ENCODE results near the gene TYROBP. TPM values are rescaled to one million over a fixed set of nuclear protein-coding genes. Genes with fewer than 3 reads are reported as not detected.

The TYROBP gene
- total and polyA plus RNA-seq, 2 donors (not counting 1 experiment from before 2014, with no cell fraction given), result not detected

DNA sequence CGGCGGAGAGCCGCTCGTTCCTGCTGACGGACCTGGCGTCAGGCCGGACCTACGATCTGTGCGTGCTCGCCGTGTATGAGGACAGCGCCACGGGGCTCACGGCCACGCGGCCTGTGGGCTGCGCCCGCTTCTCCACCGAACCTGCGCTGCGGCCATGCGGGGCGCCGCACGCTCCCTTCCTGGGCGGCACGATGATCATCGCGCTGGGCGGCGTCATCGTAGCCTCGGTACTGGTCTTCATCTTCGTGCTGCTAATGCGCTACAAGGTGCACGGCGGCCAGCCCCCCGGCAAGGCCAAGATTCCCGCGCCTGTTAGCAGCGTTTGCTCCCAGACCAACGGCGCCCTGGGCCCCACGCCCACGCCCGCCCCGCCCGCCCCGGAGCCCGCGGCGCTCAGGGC, 36.5 kb upstream of the TYROBP start:
- H3K27ac ChIP-seq (ENCODE audit: insufficient read depth, low read length), result no peak overlapping the region
- no peak for DNase-seq (ENCODE audit: low read depth in 2 of 2)
- H4K20me1 ChIP-seq (ENCODE audit: control insufficient read depth, extremely low read depth, insufficient read depth, low read length), result no peaks in the 10 kb centered on the region
- H3K4me1 ChIP-seq (ENCODE audit: control insufficient read depth, extremely low read depth, insufficient read depth, low read length), result no peaks in the 10 kb centered on the region
- H2AFZ ChIP-seq (ENCODE audit: low read length), result no peak overlapping the region
- peaks cover 4% of the 10 kb centered on the region for H3K36me3 ChIP-seq (ENCODE audit: control insufficient read depth, insufficient read depth, low read length)
- TF ChIP-seq, protein P1, sequence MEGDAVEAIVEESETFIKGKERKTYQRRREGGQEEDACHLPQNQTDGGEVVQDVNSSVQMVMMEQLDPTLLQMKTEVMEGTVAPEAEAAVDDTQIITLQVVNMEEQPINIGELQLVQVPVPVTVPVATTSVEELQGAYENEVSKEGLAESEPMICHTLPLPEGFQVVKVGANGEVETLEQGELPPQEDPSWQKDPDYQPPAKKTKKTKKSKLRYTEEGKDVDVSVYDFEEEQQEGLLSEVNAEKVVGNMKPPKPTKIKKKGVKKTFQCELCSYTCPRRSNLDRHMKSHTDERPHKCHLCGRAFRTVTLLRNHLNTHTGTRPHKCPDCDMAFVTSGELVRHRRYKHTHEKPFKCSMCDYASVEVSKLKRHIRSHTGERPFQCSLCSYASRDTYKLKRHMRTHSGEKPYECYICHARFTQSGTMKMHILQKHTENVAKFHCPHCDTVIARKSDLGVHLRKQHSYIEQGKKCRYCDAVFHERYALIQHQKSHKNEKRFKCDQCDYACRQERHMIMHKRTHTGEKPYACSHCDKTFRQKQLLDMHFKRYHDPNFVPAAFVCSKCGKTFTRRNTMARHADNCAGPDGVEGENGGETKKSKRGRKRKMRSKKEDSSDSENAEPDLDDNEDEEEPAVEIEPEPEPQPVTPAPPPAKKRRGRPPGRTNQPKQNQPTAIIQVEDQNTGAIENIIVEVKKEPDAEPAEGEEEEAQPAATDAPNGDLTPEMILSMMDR (conservative IDR thresholded peaks at IDR 0.05 in 1 of 2, IDR thresholded peaks at IDR 0.05 in 1 of 2; ENCODE audit: low read depth in 1 of 2, low read length in 2 of 2), result no peak
- TF ChIP-seq EZH2 (IDR thresholded peaks at IDR 0.05; ENCODE audit: low read length, missing control alignments), result no peak
- no peaks in the 10 kb centered on the region for H3K27me3 ChIP-seq (ENCODE audit: control insufficient read depth, insufficient read depth, low read length)
- no peak overlapping the region for H3K4me3 ChIP-seq (replicated peaks in 1 of 4; ENCODE audit: control extremely low read depth in 1 of 4, insufficient read depth in 1 of 4, low read depth in 3 of 4, low read length in 4 of 4)
- H3K4me2 ChIP-seq (ENCODE audit: extremely low read depth, insufficient read depth, low read length), result no peak overlapping the region
- H3K9me3 ChIP-seq (ENCODE audit: control insufficient read depth, insufficient read depth, low read depth, low read length), result no peaks in the 10 kb centered on the region
- H3K79me2 ChIP-seq (ENCODE audit: control insufficient read depth, insufficient read depth, low read length), result no peaks in the 10 kb centered on the region
- H3K9ac ChIP-seq (ENCODE audit: insufficient read depth, low read length), result no peak overlapping the region

DNA sequence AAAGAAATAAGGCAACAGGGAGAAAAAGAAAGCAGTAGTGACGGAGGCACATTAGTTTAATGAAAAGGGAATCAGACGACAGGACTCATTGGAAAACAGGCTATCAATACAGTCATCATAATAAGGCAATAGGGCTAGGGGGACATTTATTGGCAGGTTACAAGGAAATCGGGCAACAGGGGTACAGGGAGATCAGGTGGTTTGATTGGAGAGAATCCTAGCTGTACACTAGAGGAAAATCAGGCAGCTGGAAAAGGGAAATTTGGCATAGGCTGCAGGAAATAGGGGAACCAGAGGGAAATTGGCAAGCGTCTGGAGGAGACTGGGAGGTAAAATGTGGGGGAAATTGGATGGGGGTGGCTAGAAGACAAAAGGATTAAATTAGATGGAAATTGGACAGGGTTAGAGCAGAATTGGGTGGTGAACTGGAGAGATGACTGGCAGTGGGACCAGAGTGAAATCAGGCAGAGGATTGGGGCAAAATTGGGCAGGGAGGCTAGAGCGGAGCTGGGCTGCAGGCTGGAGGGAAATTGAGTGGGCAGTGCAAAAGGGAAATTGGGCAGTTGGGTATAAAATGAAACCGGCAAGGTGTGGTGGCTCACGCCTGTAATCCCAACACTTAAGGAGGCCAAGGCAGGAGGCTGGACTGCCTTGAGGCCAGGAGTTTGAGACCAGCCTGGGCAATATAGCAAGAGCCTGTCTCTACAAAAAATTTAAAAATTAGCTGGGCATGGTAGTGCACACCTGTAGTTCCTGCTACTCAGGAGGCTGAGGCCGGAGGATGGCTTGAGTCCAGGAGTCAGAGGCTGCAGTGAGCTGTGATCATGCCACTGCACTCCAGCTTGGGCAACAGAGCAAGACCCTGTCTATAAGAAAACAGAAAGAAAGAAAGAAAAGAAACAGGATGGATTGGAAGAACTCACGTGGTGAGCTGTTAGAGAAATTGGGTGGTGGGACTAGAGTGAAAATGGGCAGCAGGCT, 35.5 kb upstream of the TYROBP start:
- Histone ChIP-seq H3K79me2 (ENCODE audit: control insufficient read depth, insufficient read depth, low read length) (no peaks in the 10 kb centered on the region), H3K9ac (ENCODE audit: insufficient read depth, low read length) (no peak overlapping the region), H3K4me1 (ENCODE audit: control insufficient read depth, extremely low read depth, insufficient read depth, low read length) (no peaks in the 10 kb centered on the region), H3K27ac (ENCODE audit: insufficient read depth, low read length) (no peak overlapping the region), H4K20me1 (ENCODE audit: control insufficient read depth, extremely low read depth, insufficient read depth, low read length) (no peaks in the 10 kb centered on the region), H3K4me3 (replicated peaks in 1 of 4; ENCODE audit: control extremely low read depth in 1 of 4, insufficient read depth in 1 of 4, low read depth in 3 of 4, low read length in 4 of 4) (no peak overlapping the region), H2AFZ (ENCODE audit: low read length) (no peak overlapping the region), H3K9me3 (ENCODE audit: control insufficient read depth, insufficient read depth, low read depth, low read length) (no peaks in the 10 kb centered on the region), H3K36me3 (ENCODE audit: control insufficient read depth, insufficient read depth, low read length) (peaks cover 4% of the 10 kb centered on the region), H3K4me2 (ENCODE audit: extremely low read depth, insufficient read depth, low read length) (no peak overlapping the region), H3K27me3 (ENCODE audit: control insufficient read depth, insufficient read depth, low read length) (no peaks in the 10 kb centered on the region)
- TF ChIP-seq, protein P1 (conservative IDR thresholded peaks at IDR 0.05 in 1 of 2, IDR thresholded peaks at IDR 0.05 in 1 of 2; ENCODE audit: low read depth in 1 of 2, low read length in 2 of 2), result no peak
- no peak for TF ChIP-seq EZH2 (IDR thresholded peaks at IDR 0.05; ENCODE audit: low read length, missing control alignments)
- DNase-seq (ENCODE audit: low read depth in 2 of 2), result no peak

DNA sequence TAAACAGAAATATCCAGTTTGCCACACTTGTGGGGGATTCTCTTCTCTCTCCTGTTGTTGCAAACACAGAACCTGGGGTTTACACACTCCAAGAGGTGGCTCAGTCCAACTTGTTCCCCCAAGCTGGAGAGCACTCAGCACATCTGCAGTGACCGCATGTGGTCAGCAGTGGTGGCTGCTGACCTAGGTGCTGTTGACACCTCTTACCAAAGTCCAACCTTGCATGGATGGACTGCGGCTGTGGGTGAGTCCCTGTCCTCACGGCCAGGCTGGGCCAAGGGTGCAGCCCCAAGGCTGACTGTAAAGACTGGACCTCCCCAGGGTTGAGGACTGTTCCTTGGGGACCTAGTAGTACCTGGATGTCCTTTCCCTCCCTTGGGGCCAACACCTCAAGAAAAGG, 34.1 kb upstream of the TYROBP start:
- TF ChIP-seq, protein P1 (conservative IDR thresholded peaks at IDR 0.05 in 1 of 2, IDR thresholded peaks at IDR 0.05 in 1 of 2; ENCODE audit: low read depth in 1 of 2, low read length in 2 of 2), result no peak
- TF ChIP-seq EZH2 (IDR thresholded peaks at IDR 0.05; ENCODE audit: low read length, missing control alignments), result no peak
- no peak for DNase-seq (ENCODE audit: low read depth in 2 of 2)
- H3K27me3 ChIP-seq (ENCODE audit: control insufficient read depth, insufficient read depth, low read length), result no peaks in the 10 kb centered on the region
- H4K20me1 ChIP-seq (ENCODE audit: control insufficient read depth, extremely low read depth, insufficient read depth, low read length), result no peaks in the 10 kb centered on the region
- no peaks in the 10 kb centered on the region for H3K79me2 ChIP-seq (ENCODE audit: control insufficient read depth, insufficient read depth, low read length)
- H3K4me3 ChIP-seq (replicated peaks in 1 of 4; ENCODE audit: control extremely low read depth in 1 of 4, insufficient read depth in 1 of 4, low read depth in 3 of 4, low read length in 4 of 4), result no peak overlapping the region
- H3K27ac ChIP-seq (ENCODE audit: insufficient read depth, low read length), result no peak overlapping the region
- H3K4me2 ChIP-seq (ENCODE audit: extremely low read depth, insufficient read depth, low read length), result no peak overlapping the region
- H3K4me1 ChIP-seq (ENCODE audit: control insufficient read depth, extremely low read depth, insufficient read depth, low read length), result no peaks in the 10 kb centered on the region
- no peaks in the 10 kb centered on the region for H3K9me3 ChIP-seq (ENCODE audit: control insufficient read depth, insufficient read depth, low read depth, low read length)
- peaks cover 4% of the 10 kb centered on the region for H3K36me3 ChIP-seq (ENCODE audit: control insufficient read depth, insufficient read depth, low read length)
- H3K9ac ChIP-seq (ENCODE audit: insufficient read depth, low read length), result no peak overlapping the region
- no peak overlapping the region for H2AFZ ChIP-seq (ENCODE audit: low read length)
